Caco-2 (cell line): Measurements from ENCODE around the gene ARHGAP21. TPM values are rescaled to one million over a fixed set of nuclear protein-coding genes. Genes with fewer than 3 reads are reported as not detected.
A peak's percentile ranks its signal among the peaks of the same experiment; 100 is the strongest.

ENCODE experiments used
- BruUV-seq: library from RNA; stranded (reverse); fragments of 400-500 nt; replicated peaks from 2 replicates; lab custom pipeline; 2021; lab: Mats Ljungman, UMichigan
- CTCF ChIA-PET: fragments of 300-600 bp; sonication (Branson Sonifier 250); formaldehyde crosslinking; loops from one replicate; lab custom pipeline; 2022; ENCODE audit warnings: antibody characterized with exemption; lab: Charles Lee
- POLR2A ChIA-PET: fragments of 300-600 bp; sonication (Branson Sonifier 250); formaldehyde crosslinking; loops from one replicate; lab custom pipeline; 2022; ENCODE audit warnings: antibody characterized with exemption; lab: Charles Lee
- DNase-seq, 2 experiments: peaks; one replicate each; pipeline versions ENCODE4 v3.0.0 to v3.0.0-alpha.2; 2020 to 2022
- H3K27me3 ChIP-seq: replicated peaks from 2 replicates; pipeline ENCODE4 v1.6.0; 2011; ENCODE audit warnings: low read length; ENCODE audit not compliant: control insufficient read depth, insufficient read depth
- H3K36me3 ChIP-seq: 2 replicates; pipeline ENCODE4 v1.5.1; 2011; ENCODE audit warnings: low read length; ENCODE audit not compliant: control insufficient read depth, insufficient read depth
- H3K4me1 ChIP-seq: fragments of 250-450 bp; sonication (Bioruptor Pico); 2 replicates; pipeline ENCODE4 v1.5.1; 2020; ENCODE audit warnings: mild to moderate bottlenecking
- H3K4me3 ChIP-seq: 2 replicates; pipeline ENCODE4 v1.5.1; 2011; ENCODE audit warnings: low read depth, mild to moderate bottlenecking, control low read depth, low read length
- H3K9me3 ChIP-seq: fragments of 250-450 bp; sonication (Bioruptor Pico); 2 replicates; pipeline ENCODE4 v1.5.1; 2020; ENCODE audit warnings: mild to moderate bottlenecking, moderate library complexity
- H3K27ac Mint-ChIP-seq: one replicate; pipeline ENCODE4 v1.8.0; 2022; ENCODE audit warnings: mixed read lengths; ENCODE audit not compliant: unreplicated experiment
- H3K27me3 Mint-ChIP-seq: one replicate; pipeline ENCODE4 v1.8.0; 2022; ENCODE audit warnings: mixed read lengths; ENCODE audit not compliant: insufficient read depth, unreplicated experiment
- H3K36me3 Mint-ChIP-seq: one replicate; pipeline ENCODE4 v1.8.0; 2022; ENCODE audit warnings: mild to moderate bottlenecking, mixed read lengths; ENCODE audit not compliant: insufficient read depth, unreplicated experiment
- H3K4me1 Mint-ChIP-seq: one replicate; pipeline ENCODE4 v1.8.0; 2022; ENCODE audit warnings: low read depth, mixed read lengths; ENCODE audit not compliant: unreplicated experiment
- H3K4me3 Mint-ChIP-seq: one replicate; pipeline ENCODE4 v1.8.0; 2022; ENCODE audit warnings: mild to moderate bottlenecking, moderate library complexity, mixed read lengths; ENCODE audit not compliant: unreplicated experiment
- H3K9me3 Mint-ChIP-seq: one replicate; pipeline ENCODE4 v1.8.0; 2022; ENCODE audit warnings: mixed read lengths; ENCODE audit not compliant: unreplicated experiment
- CTCF ChIP-seq, 2 experiments: fragments of 200-600 bp in 1 of 2; IDR thresholded peaks; 1 replicate in 1 of 2; 2 replicates in 1 of 2; pipeline versions ENCODE4 v1.5.1 to v1.8.0; 2011 to 2022; ENCODE audit warnings: antibody characterized with exemption in 1 of 2, control low read depth in 1 of 2, inconsistent platforms in 1 of 2, low read depth in 1 of 2, low read length in 1 of 2, mild to moderate bottlenecking in 1 of 2, moderate library complexity in 1 of 2; ENCODE audit not compliant: insufficient read depth in 1 of 2, severe bottlenecking in 1 of 2, unreplicated experiment in 1 of 2
- intact Hi-C: fragments of 100-400 bp; cut with micrococcal nuclease; formaldehyde crosslinking; loops from one replicate; pipeline ENCODE4 v1.10.0; 2022; ENCODE audit not compliant: unreplicated experiment
- total RNA-seq: library from RNA; stranded (reverse); gene quantifications from 2 replicates; pipeline ENCODE4 v1.2.3, GENCODE V29; 2022

ARHGAP21 gene
- total RNA-seq, 1 experiment from 2014 or later, result 99.1 TPM

GRCh38 chr10:24716295-24716694 is 7.4 kb downstream of the ARHGAP21 start:
- Histone ChIP-seq H3K9me3 (no peaks in the 10 kb centered on the region), H3K4me3 (no peak overlapping the region), H3K4me1 (peaks cover 43% of the 10 kb centered on the region), H3K36me3 (no peaks in the 10 kb centered on the region), H3K27me3 (no peaks in the 10 kb centered on the region)
- peaks cover 6% of the 10 kb centered on the region for H3K36me3 Mint-ChIP-seq
- peak in 1 of 2 experiments; percentile 57 for DNase-seq
- no peaks in the 10 kb centered on the region for H3K27me3 Mint-ChIP-seq
- ChIA-PET POLR2A (interaction anchor here (0.6 kb wide), 1 partner anchor 363 kb away, joined by 3 read pairs; no protein-coding TSS in a partner anchor), CTCF (no interaction called here)
- TF ChIP-seq CTCF (IDR thresholded peaks at IDR 0.05; ENCODE audit: insufficient read depth in 1 of 2, low read depth in 1 of 2, low read length in 1 of 2, severe bottlenecking in 1 of 2, unreplicated experiment in 1 of 2), result no peak
- intact Hi-C loops, result no loop called here
- BruUV-seq, result no TSS peak
- H3K4me3 Mint-ChIP-seq, result no peak overlapping the region
- H3K4me1 Mint-ChIP-seq, result peaks cover 9% of the 10 kb centered on the region
- no peaks in the 10 kb centered on the region for H3K9me3 Mint-ChIP-seq
- H3K27ac Mint-ChIP-seq, result no peak overlapping the region

DNA sequence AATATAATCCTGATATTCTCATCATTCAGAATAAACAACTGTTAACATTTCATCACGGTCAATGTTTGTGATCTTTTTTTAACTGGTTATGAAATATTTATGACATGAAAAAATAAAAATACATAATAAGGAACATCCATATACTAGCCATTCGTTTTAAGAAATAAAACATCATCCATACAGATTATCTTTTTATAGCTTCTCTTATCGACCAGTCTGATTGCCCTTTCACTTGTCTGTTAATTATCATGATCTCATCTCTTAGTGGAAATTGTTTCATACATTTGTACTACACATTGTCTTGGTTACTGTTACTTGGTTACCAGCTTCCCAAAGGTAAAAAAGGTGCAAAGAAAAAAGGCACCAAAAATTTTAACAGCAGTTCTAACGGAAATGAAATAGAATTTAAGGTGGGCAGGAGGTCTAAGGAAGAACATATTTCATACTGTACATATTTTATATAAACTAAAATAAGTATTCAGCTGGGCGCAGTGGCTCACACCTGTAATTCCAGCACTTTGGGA is 8.4 kb downstream of the ARHGAP21 start:
- no TSS peak for BruUV-seq
- no peak for TF ChIP-seq CTCF (IDR thresholded peaks at IDR 0.05; ENCODE audit: insufficient read depth in 1 of 2, low read depth in 1 of 2, low read length in 1 of 2, severe bottlenecking in 1 of 2, unreplicated experiment in 1 of 2)
- intact Hi-C loops, result no loop called here
- H3K4me3 Mint-ChIP-seq, result no peak overlapping the region
- H3K4me1 Mint-ChIP-seq, result peaks cover 9% of the 10 kb centered on the region
- H3K27me3 Mint-ChIP-seq, result no peaks in the 10 kb centered on the region
- H3K4me3 ChIP-seq, result no peak overlapping the region
- no peaks in the 10 kb centered on the region for H3K36me3 ChIP-seq
- H3K27me3 ChIP-seq, result no peaks in the 10 kb centered on the region
- H3K9me3 ChIP-seq, result no peaks in the 10 kb centered on the region
- H3K9me3 Mint-ChIP-seq, result no peaks in the 10 kb centered on the region
- POLR2A ChIA-PET, result no interaction called here
- no peak overlapping the region for H3K27ac Mint-ChIP-seq
- H3K36me3 Mint-ChIP-seq, result no peaks in the 10 kb centered on the region
- peaks cover 39% of the 10 kb centered on the region for H3K4me1 ChIP-seq
- DNase-seq, result no peak
- CTCF ChIA-PET, result no interaction called here

GRCh38 chr10:24713086-24713485 is 10.6 kb downstream of the ARHGAP21 start:
- Mint-ChIP-seq H3K27me3 (no peaks in the 10 kb centered on the region), H3K36me3 (no peaks in the 10 kb centered on the region), H3K4me3 (no peak overlapping the region), H3K9me3 (no peaks in the 10 kb centered on the region), H3K4me1 (peaks cover 4% of the 10 kb centered on the region), H3K27ac (no peak overlapping the region)
- Histone ChIP-seq H3K27me3 (no peaks in the 10 kb centered on the region), H3K9me3 (no peaks in the 10 kb centered on the region), H3K4me1 (peaks cover 25% of the 10 kb centered on the region), H3K4me3 (no peak overlapping the region), H3K36me3 (no peaks in the 10 kb centered on the region)
- ChIA-PET POLR2A (no interaction called here), CTCF (interaction anchor here (0.9 kb wide), 1 partner anchor 8 kb away, joined by 3 read pairs; no protein-coding TSS in a partner anchor)
- intact Hi-C loops, result no loop called here
- no peak for TF ChIP-seq CTCF (IDR thresholded peaks at IDR 0.05; ENCODE audit: insufficient read depth in 1 of 2, low read depth in 1 of 2, low read length in 1 of 2, severe bottlenecking in 1 of 2, unreplicated experiment in 1 of 2)
- DNase-seq, result no peak
- BruUV-seq, result no TSS peak
